Esophagus muscularis mucosa (tissue), 2 donors: ENCODE measurements around the gene CCDC102B.

Source experiments
- POLR2A ChIP-seq: fragments of 450-650 bp; IDR thresholded peaks from one replicate; pipeline ENCODE4 v1.6.1; 2017; ENCODE audit warnings: antibody characterized with exemption, moderate library complexity, mild to moderate bottlenecking, low read depth
- POLR2AphosphoS5 ChIP-seq, 2 donors: sonication (generic); formaldehyde crosslinking; IDR thresholded peaks; one replicate each; pipeline ENCODE4 v1.6.1; 2017; ENCODE audit warnings: antibody characterized with exemption in 2 of 2

GRCh38 chr18:68826121-68826520, 28.2 kb downstream of the CCDC102B start:
- no peak for TF ChIP-seq POLR2AphosphoS5 (IDR thresholded peaks at IDR 0.05)
- no peak for TF ChIP-seq POLR2A
